Erythroblast (primary cell): ENCODE data around the gene MAB21L2.

ENCODE experiments used
- DNase-seq, 2 experiments: peaks; one replicate each; lab custom pipeline; 2025; lab: John Stamatoyannopoulos, UW
- GATA1 ChIP-seq: IDR thresholded peaks from 2 replicates; pipeline ENCODE4 v1.6.1; 2011; ENCODE audit warnings: low read depth, mild to moderate bottlenecking, control low read depth, low read length, moderate library complexity
- POLR2A ChIP-seq: IDR thresholded peaks from 2 replicates; pipeline ENCODE4 v1.6.1; 2011; ENCODE audit warnings: mild to moderate bottlenecking, low read length

Gene MAB21L2

DNA sequence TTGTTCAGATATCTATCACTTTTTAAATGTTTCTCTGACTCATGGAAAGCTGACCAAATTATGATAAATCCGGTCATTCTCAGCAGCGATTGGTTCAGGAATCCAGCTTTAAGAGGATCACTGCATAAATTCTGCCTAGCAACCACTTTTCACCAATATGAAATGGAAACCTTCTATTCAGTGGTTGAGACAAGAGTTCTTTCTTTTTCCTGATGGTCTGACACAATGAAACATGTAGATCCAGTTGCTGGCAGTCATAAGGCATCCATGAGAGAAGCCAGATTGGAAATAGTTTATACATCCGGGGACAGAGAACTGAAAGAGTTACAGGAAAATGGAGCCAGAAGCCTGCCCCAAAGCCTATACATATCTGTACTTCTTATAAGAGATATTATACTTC is 27.2 kb downstream of the MAB21L2 start:
- TF ChIP-seq POLR2A: no peak
- TF ChIP-seq GATA1: no peak
- DNase-seq: no peak

GRCh38 chr4:150619042-150619441 is 37.1 kb downstream of the MAB21L2 start:
- DNase-seq: no peak
- TF ChIP-seq GATA1: no peak
- no peak for TF ChIP-seq POLR2A

DNA sequence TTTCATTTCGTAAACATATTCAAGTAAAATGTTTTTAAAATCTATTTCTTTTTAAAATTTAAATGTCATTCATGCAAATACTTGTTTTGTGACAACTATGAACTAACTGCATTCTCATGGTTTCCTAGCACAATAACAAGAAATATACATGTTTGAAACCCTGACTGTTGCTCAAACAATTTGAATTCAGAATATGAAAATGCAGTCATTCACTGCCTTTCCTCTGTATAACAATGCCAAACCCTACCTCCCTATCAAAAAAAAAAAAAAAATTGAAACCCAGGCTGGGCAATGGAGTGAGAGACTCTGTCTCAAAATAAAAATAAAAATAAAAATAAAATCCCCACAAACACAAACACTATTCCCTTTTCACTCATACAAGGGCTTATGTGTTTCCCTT is 42.1 kb downstream of the MAB21L2 start:
- no peak for TF ChIP-seq POLR2A
- TF ChIP-seq GATA1: no peak
- DNase-seq: no peak

DNA sequence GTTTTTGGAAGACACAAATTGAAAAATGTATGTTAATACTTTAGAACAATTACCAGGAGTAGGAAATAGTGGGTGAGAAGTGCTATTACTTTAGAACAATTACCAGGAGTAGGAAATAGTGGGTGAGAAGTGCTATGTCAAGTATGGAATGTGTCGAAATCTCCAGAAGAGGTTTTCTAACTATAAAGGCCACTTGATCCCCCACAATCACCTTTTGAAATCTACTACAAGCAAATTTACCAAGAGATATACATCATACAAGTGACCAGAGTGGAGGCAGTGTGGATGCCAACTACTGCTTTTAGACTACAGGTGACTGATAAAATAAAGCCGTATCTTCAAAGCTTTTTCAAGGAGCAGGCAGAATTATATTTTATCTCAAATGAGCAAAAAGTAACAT is 43.1 kb downstream of the MAB21L2 start:
- DNase-seq: no peak
- TF ChIP-seq POLR2A (no peak), GATA1 (no peak)

GRCh38 chr4:150628073-150628472 is 46.1 kb downstream of the MAB21L2 start:
- no peak for DNase-seq
- TF ChIP-seq POLR2A (no peak), GATA1 (no peak)

DNA sequence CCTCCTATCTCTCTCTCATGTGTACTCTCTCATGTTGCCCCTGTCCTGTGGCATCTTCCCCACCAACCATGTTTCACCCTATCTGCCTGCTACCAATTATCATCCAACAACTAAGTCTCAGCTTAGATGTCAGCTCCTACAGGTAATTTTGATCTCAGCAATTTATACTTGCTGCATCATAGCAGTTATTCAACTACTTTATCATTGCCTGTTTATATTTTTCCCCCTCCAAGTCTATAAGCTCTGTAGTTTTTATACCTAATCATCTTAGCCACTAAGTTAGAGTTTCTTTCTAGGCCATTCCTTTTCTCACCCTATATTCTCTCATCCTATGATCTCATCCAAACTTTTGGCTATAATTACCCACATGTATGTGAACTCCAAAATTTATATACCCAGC is 50.7 kb downstream of the MAB21L2 start:
- DNase-seq: no peak
- TF ChIP-seq GATA1 (no peak), POLR2A (no peak)
